D341Med (cell line): ENCODE data around the gene PIGV.
A peak's percentile ranks its signal among the peaks of the same experiment; 100 is the strongest.
"Not testable (repeated sequence)": the region's sequence is repeated elsewhere in the genome, so short reads cannot be mapped to it uniquely, and the experiment has no call there.

Source experiments
- DNase-seq: peaks from one replicate; pipeline ENCODE4 v3.0.0; 2012; ENCODE audit warnings: low spot score

PIGV gene

DNA sequence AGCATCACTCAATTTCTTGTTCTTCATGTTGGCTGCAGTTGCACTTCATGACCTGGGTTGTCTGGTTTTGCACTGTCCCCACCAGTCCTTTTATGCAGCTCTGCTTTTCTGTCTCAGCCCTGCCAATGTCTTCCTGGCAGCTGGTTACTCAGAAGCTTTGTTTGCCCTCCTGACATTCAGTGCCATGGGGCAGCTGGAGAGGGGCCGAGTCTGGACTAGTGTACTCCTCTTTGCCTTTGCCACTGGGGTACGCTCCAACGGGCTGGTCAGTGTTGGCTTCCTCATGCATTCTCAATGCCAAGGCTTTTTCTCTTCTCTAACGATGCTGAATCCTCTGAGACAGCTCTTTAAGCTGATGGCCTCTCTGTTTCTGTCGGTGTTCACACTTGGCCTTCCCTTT is 6.6 kb downstream of the PIGV start:
- no peak for DNase-seq

- DNase-seq = no peak
Measured at GRCh38 chr1:26797627-26798026, 9.9 kb downstream of the PIGV start.

GRCh38 chr1:26799479-26800142 is 11.9 kb downstream of the PIGV start:
- no peak for DNase-seq

DNA sequence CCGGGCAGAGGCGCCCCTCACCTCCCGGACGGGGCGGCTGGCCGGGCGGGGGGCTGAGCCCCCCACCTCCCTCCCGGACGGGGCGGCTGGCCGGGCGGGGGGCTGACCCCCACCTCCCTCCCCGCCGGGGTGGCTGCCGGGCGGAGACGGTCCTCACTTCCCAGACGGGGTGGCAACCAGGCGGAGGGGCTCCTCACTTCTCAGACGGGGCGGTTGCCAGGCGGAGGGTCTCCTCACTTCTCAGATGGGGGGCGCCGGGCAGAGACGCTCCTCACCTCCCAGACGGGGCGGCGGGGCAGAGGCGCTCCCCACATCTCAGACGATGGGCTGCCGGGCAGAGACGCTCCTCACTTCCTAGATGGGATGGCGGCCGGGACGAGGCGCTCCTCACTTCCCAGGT is 16.2 kb downstream of the PIGV start:
- DNase-seq = not testable (repeated sequence)

- DNase-seq = peak; percentile 67
Measured at GRCh38 chr1:26810105-26810504, 22.4 kb downstream of the PIGV start.

GRCh38 chr1:26811057-26811456 is 23.3 kb downstream of the PIGV start:
- DNase-seq = no peak

DNA sequence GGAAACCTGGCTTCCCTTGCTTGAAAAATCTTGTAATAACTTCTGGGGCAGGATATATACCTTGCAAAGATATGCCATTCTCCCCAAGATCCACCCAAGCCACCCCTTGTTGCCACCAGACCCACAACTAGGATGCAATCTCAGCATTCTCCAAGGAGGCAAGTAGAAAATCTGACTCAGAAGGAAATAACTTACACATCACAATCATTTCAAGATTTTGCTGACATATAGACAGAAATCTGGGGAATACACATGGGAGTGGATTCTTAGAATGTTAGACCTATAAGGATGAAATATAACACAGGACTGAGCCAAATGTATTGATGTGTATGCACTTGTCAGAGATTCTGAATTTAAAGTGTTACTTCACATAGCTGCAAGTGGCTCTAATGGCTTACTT is 24.0 kb downstream of the PIGV start:
- DNase-seq = no peak

DNA sequence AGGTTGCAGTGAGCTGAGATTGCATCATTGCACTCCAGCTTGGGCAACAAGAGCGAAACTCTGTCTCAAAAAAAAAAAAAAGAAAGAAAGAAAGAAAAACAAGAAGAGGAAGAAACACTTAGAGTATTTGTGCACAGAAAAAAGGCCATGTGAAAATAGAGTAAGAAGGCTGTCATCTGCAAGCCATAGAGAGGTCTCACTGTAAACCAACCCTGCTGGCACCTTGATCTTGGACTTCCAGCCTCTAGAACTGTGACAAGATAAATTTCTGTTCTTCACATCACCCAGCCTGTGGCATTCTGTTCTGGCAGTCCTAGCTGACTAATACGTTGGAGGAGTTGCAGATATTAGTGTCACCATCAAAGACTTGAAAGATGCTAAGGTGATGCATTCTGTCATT is 26.6 kb downstream of the PIGV start:
- no peak for DNase-seq

- no peak for DNase-seq
Measured at GRCh38 chr1:26814893-26815292, 27.1 kb downstream of the PIGV start.

GRCh38 chr1:26820784-26821269 is 33.1 kb downstream of the PIGV start:
- DNase-seq = no peak

GRCh38 chr1:26822737-26823395 is 35.1 kb downstream of the PIGV start:
- no peak for DNase-seq

DNA sequence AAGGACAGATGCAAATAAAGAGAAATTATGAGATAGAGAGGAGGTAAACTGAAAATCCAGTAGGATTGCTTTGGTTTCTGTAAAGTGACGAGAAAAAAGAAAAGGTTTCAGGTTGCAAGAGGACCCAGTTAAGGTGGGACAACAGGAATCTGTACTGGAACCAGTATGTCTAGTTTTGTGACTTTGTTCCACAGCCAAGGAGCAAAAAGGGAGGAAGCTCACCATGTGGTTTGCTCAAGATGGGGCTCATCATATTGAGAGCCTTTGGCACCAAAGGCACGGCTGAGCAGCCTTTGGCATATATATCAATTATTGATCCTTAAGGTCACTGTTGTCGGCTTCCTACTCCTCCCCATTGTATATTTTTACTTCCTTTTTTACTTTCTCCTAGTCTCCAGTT is 37.0 kb downstream of the PIGV start:
- DNase-seq = no peak

DNA sequence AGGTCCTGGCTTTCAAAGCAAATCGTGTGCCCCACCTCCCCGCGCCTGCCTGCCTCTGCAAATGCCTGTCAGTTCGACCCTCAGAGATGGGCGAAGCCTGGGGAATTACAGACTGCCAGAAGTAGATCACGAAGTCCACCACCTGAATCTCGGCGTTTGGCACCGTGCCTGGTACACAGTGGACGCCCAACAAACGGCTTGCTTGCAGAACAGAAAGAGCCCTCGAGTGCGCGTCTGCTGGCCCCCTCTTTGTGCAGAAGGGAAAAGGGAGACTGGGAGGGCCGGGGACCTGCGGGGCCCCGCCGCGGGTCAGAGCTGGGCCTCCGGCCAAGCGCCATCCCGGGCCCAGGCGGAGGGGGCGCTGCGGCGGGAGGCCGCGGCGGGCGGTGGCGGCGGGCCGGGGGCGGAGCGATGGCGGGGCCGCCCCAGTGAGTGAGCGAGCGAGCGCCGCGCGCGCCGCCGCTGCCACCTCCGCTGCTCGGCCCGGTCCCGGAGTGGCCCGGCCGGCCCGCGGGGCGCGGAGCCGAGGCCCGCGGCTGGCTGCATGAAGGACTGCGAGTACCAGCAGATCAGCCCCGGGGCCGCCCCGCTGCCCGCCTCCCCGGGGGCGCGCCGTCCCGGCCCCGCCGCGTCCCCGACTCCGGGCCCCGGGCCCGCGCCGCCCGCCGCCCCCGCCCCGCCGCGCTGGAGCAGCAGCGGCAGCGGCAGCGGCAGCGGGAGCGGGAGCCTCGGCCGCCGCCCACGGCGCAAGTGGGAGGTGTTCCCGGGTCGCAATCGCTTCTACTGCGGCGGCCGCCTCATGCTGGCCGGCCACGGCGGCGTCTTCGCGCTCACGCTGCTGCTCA is 38.7 kb downstream of the PIGV start, which contains the start of gene ZDHHC18:
TSS of gene ZDHHC18 (plus strand) at position 428 of the 845 bp plus-strand sequence. CDS start at position 545, 117 bp downstream.
- peak; percentile 96 for DNase-seq

- no peak for DNase-seq
Measured at GRCh38 chr1:26827106-26827604, 39.4 kb downstream of the PIGV start.

GRCh38 chr1:26827663-26828062 is 39.9 kb downstream of the PIGV start:
- DNase-seq = no peak

GRCh38 chr1:26828411-26828991 is 40.8 kb downstream of the PIGV start:
- DNase-seq = no peak

- DNase-seq = no peak
Measured at GRCh38 chr1:26829184-26829911, 41.6 kb downstream of the PIGV start.

DNA sequence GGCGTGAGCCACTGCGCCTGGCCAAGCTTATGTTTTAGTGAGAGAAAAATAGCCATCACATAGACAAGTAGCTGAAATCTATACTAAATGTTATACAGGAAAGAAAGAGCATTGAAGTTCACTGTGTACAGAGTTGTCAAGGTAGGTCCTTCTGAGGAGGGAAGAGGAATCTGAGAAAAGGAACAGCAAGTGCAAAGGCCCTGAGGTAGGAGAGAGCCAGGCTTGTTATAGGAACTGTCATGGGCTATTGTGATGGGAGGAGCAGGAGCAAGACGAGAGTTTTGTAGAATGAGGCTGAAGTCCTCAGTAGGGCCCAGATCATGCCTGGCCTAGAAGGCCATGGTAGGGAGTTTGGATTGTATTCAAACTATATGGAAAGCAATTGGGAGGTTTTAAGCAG is 43.3 kb downstream of the PIGV start:
- DNase-seq = no peak

DNA sequence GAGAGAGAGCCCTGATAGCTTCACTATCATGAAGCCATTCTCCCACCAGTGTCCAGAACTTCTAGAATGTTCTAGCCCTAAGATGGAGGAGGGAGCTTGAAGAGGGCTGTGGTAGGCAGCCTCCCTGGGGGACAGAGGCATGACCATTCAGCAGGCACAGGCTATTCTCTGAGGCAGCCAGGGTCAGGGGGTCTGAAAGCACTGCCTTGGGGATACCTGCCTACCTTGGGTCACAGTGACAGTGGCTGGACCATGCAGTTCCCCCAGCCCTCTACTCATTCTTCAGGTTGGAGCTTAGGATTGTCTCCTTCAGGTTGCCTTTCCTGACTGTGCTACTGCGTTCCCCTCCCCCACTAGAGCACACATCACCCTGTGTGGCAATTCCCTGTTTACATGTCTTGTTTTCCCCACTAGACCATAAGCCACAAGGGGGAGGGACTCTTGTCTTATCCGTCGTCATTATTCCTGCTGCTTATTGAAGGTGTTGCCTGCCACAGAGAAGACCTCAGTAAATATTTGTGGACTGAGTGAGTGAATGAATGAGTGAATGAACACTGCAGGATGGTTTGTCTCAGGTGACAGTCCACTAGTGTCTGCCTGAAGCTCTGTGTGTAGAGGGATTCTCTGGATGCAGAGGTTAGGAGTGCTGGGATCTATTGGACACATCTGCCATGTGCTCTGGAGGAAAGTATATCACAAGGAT is 43.9 kb downstream of the PIGV start:
- no peak for DNase-seq

DNA sequence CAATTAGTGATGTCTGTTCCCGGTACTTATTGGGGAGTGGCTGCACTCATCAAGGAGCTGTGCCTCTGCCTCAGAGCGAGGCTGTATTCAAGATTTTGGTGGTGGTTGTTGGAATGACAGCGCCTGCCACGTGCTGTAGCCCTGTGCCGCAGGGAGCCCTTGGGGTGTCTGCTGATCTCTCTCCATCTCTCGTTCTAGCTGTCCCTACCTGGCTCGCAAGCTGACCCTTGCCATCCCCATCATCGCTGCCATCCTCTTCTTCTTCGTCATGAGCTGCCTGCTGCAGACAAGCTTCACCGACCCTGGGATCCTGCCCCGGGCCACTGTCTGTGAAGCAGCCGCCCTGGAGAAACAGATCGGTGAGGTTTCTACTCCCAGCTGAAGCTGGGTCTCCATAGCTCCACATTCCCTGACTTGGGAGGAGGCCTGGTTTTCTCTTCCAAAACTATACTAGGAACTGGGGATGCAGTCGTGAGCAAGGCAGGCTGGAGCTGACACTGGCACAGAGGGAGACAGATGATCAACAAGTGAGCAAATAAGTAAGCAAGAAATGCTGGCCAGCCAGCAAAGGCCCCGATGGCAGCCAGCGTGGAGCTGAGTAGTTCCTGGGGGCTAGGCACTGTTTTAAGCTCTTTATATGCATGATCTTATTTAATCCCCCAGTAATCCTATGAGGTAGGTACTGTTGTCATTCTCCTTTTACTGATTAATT is 44.7 kb downstream of the PIGV start:
- DNase-seq = peak; percentile 75
